HepG2 (cell line): ENCODE results near the gene ZNF217. TPM values are rescaled to one million over a fixed set of nuclear protein-coding genes. Genes with fewer than 3 reads are reported as not detected.
A peak's percentile ranks its signal among the peaks of the same experiment; 100 is the strongest.

Source experiments
- ELF3 ChIP-seq: IDR thresholded peaks from 2 replicates; pipeline ENCODE4 v1.6.1; 2016; ENCODE audit warnings: missing genetic modification reagents, missing compliant biosample characterization
- FOSL2 ChIP-seq: sonication (generic); formaldehyde crosslinking; IDR thresholded peaks from 2 replicates; pipeline ENCODE4 v1.4.0; 2020; ENCODE audit warnings: missing genetic modification reagents
- FOXO1 ChIP-seq: sonication (generic); formaldehyde crosslinking; IDR thresholded peaks from 2 replicates; pipeline ENCODE4 v1.4.0; 2020; ENCODE audit warnings: missing genetic modification reagents
- HMG20A ChIP-seq: IDR thresholded peaks from 2 replicates; pipeline ENCODE4 v1.6.1; 2016; ENCODE audit warnings: borderline replicate concordance
- KLF11 ChIP-seq: IDR thresholded peaks from 2 replicates; pipeline ENCODE4 v1.6.1; 2016; ENCODE audit warnings: missing compliant biosample characterization
- MTF2 ChIP-seq: sonication (generic); formaldehyde crosslinking; IDR thresholded peaks from 2 replicates; pipeline ENCODE4 v1.5.0; 2020; ENCODE audit warnings: missing genetic modification reagents, borderline replicate concordance
- PHB2 ChIP-seq: fragments of 450-650 bp; IDR thresholded peaks from 2 replicates; pipeline ENCODE4 v1.6.1; 2018; ENCODE audit not compliant: partially characterized antibody
- RBM22 ChIP-seq: fragments of 200-400 bp; formaldehyde crosslinking; optimal IDR thresholded peaks from 2 replicates; pipeline ENCODE3; 2017; ENCODE audit warnings: mild to moderate bottlenecking, low read length, moderate library complexity
- SOX5 ChIP-seq: IDR thresholded peaks from 2 replicates; pipeline ENCODE4 v1.6.1; 2016; ENCODE audit warnings: borderline replicate concordance
- TGIF2 ChIP-seq: IDR thresholded peaks from 2 replicates; pipeline ENCODE4 v1.6.1; 2016; ENCODE audit warnings: control low read depth, missing compliant biosample characterization
- TSC22D2 ChIP-seq: sonication (generic); formaldehyde crosslinking; IDR thresholded peaks from 2 replicates; pipeline ENCODE4 v1.5.1; 2020; ENCODE audit warnings: missing genetic modification reagents, mild to moderate bottlenecking, borderline replicate concordance
- ZBTB3 ChIP-seq: sonication (generic); formaldehyde crosslinking; IDR thresholded peaks from 2 replicates; pipeline ENCODE4 v1.4.0; 2020; ENCODE audit warnings: low read depth, mild to moderate bottlenecking, moderate library complexity, missing genetic modification reagents, borderline replicate concordance
- ZIK1 ChIP-seq: sonication (generic); formaldehyde crosslinking; IDR thresholded peaks from 2 replicates; pipeline ENCODE4 v1.5.0; 2020; ENCODE audit warnings: mild to moderate bottlenecking, low read depth, missing genetic modification reagents, borderline replicate concordance
- ZNF605 ChIP-seq: sonication (generic); formaldehyde crosslinking; IDR thresholded peaks from 2 replicates; pipeline ENCODE4 v1.8.0; 2022; ENCODE audit warnings: mild to moderate bottlenecking, missing genetic modification reagents
- ZNF619 ChIP-seq: sonication (generic); formaldehyde crosslinking; IDR thresholded peaks from 2 replicates; pipeline ENCODE4 v1.4.0; 2020; ENCODE audit warnings: mild to moderate bottlenecking, missing genetic modification reagents
- ZNF652 ChIP-seq: IDR thresholded peaks from 2 replicates; pipeline ENCODE4 v1.6.1; 2016; ENCODE audit warnings: low read depth, borderline replicate concordance
- ZNF781 ChIP-seq: sonication (generic); formaldehyde crosslinking; IDR thresholded peaks from 2 replicates; pipeline ENCODE4 v1.5.1; 2020; ENCODE audit warnings: borderline replicate concordance, mild to moderate bottlenecking, missing genetic modification reagents; ENCODE audit errors: not compliant biosample characterization
- polyA plus RNA-seq, 8 experiments: library from polyadenylated mRNA; depleted of rRNA in 3 of 8; stranded (reverse) in 7 of 8; unstranded in 1 of 8; fragments of >200 nt; fragmentation: Illumina TruSeq in 4 of 8; extraction: Trizol in 4 of 8; gene quantifications; 2 replicates each; pipeline versions ENCODE4 v1.2.1 to v1.2.3, GENCODE V29; 2011 to 2016; ENCODE audit warnings: low read depth in 4 of 8, missing spikeins in 1 of 8, mixed read lengths in 1 of 8; ENCODE audit not compliant: insufficient read depth in 1 of 8
- total RNA-seq, 5 experiments: library from RNA; depleted of rRNA; stranded (reverse); fragments of >200 nt; fragmentation: Illumina TruSeq; extraction: Trizol; gene quantifications; 2 replicates each; pipeline ENCODE4 v1.2.3, GENCODE V29; 2016; ENCODE audit warnings: low read depth in 1 of 5
- TF ChIP-seq, protein P1 (sequence below): sonication (generic); formaldehyde crosslinking; IDR thresholded peaks from 2 replicates; pipeline ENCODE4 v1.5.1; 2020; ENCODE audit warnings: mild to moderate bottlenecking, missing genetic modification reagents, borderline replicate concordance
- TF ChIP-seq, protein P2 (sequence below): sonication (generic); formaldehyde crosslinking; IDR thresholded peaks from 2 replicates; pipeline ENCODE4 v1.5.1; 2020; ENCODE audit warnings: mild to moderate bottlenecking, missing genetic modification reagents, moderate library complexity

Gene ZNF217
- total and polyA plus RNA-seq, 2 of the 13 experiments (the other 11 are each of a cell fraction or from before 2014, with no cell fraction given), result 22.3 to 29.8 TPM

DNA sequence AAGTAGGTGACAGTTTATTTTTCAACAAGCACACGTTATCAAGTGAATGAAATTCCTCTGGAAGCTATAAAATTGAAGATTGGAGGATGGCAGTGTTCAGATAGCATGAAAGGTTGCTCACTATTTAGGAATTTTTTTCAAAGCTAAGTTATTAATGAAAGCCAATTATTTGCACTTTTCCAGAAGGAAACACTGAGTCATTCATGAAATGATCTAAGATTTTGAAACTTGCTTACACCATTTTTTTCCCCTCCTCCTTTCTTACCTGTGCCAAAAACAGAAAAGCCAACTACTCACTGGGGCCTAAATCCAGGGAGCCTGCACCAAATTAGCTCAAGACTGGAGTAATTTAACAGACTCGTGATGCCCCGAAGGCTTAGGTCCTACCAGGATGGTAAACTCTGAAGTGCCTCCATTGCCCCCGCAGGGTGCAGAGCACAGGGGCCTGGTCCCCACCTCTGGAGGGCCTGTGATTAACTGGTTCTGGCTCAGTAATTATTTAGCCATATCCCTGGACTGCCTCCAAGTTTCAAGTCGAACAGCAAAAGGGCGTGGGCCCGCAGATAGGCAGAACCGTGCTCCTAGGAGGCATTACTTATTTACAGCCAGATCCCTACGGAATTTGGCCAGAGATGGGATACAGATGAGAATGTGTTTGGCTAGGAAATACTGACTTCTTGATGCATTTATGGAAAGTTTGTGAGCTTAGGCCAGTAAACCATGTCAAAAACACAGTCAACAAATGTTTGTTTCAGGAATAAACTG, 28.0 kb upstream of the ZNF217 start (continued):
- 0 out of 2 replicates have a peak, but pooled peaks have one; percentile 58 for TF ChIP-seq MTF2 (CRISPR knock-in tag)
- TF ChIP-seq, protein P1, sequence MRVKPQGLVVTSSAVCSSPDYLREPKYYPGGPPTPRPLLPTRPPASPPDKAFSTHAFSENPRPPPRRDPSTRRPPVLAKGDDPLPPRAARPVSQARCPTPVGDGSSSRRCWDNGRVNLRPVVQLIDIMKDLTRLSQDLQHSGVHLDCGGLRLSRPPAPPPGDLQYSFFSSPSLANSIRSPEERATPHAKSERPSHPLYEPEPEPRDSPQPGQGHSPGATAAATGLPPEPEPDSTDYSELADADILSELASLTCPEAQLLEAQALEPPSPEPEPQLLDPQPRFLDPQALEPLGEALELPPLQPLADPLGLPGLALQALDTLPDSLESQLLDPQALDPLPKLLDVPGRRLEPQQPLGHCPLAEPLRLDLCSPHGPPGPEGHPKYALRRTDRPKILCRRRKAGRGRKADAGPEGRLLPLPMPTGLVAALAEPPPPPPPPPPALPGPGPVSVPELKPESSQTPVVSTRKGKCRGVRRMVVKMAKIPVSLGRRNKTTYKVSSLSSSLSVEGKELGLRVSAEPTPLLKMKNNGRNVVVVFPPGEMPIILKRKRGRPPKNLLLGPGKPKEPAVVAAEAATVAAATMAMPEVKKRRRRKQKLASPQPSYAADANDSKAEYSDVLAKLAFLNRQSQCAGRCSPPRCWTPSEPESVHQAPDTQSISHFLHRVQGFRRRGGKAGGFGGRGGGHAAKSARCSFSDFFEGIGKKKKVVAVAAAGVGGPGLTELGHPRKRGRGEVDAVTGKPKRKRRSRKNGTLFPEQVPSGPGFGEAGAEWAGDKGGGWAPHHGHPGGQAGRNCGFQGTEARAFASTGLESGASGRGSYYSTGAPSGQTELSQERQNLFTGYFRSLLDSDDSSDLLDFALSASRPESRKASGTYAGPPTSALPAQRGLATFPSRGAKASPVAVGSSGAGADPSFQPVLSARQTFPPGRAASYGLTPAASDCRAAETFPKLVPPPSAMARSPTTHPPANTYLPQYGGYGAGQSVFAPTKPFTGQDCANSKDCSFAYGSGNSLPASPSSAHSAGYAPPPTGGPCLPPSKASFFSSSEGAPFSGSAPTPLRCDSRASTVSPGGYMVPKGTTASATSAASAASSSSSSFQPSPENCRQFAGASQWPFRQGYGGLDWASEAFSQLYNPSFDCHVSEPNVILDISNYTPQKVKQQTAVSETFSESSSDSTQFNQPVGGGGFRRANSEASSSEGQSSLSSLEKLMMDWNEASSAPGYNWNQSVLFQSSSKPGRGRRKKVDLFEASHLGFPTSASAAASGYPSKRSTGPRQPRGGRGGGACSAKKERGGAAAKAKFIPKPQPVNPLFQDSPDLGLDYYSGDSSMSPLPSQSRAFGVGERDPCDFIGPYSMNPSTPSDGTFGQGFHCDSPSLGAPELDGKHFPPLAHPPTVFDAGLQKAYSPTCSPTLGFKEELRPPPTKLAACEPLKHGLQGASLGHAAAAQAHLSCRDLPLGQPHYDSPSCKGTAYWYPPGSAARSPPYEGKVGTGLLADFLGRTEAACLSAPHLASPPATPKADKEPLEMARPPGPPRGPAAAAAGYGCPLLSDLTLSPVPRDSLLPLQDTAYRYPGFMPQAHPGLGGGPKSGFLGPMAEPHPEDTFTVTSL (CRISPR knock-in tag), result peak; percentile 37; the same call in 1 of the 2 replicates
- no peak for TF ChIP-seq PHB2
- no peak for TF ChIP-seq ZIK1 (CRISPR knock-in tag)
- no peak for TF ChIP-seq RBM22
- TF ChIP-seq ZNF605 (CRISPR knock-in tag), result peak; percentile 68
- TF ChIP-seq ZBTB3 (CRISPR knock-in tag), result 0 out of 2 replicates have a peak, but pooled peaks have one; percentile 19
- peak; percentile 44; the same call in 1 of the 2 replicates for TF ChIP-seq HMG20A (CRISPR knock-in tag)
- TF ChIP-seq, protein P2, sequence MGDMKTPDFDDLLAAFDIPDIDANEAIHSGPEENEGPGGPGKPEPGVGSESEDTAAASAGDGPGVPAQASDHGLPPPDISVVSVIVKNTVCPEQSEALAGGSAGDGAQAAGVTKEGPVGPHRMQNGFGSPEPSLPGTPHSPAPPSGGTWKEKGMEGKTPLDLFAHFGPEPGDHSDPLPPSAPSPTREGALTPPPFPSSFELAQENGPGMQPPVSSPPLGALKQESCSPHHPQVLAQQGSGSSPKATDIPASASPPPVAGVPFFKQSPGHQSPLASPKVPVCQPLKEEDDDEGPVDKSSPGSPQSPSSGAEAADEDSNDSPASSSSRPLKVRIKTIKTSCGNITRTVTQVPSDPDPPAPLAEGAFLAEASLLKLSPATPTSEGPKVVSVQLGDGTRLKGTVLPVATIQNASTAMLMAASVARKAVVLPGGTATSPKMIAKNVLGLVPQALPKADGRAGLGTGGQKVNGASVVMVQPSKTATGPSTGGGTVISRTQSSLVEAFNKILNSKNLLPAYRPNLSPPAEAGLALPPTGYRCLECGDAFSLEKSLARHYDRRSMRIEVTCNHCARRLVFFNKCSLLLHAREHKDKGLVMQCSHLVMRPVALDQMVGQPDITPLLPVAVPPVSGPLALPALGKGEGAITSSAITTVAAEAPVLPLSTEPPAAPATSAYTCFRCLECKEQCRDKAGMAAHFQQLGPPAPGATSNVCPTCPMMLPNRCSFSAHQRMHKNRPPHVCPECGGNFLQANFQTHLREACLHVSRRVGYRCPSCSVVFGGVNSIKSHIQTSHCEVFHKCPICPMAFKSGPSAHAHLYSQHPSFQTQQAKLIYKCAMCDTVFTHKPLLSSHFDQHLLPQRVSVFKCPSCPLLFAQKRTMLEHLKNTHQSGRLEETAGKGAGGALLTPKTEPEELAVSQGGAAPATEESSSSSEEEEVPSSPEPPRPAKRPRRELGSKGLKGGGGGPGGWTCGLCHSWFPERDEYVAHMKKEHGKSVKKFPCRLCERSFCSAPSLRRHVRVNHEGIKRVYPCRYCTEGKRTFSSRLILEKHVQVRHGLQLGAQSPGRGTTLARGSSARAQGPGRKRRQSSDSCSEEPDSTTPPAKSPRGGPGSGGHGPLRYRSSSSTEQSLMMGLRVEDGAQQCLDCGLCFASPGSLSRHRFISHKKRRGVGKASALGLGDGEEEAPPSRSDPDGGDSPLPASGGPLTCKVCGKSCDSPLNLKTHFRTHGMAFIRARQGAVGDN (CRISPR knock-in tag), result peak; percentile 49; the same call in 1 of the 2 replicates
- peak; percentile 7; the same call in 1 of the 2 replicates for TF ChIP-seq TGIF2 (CRISPR knock-in tag)
- TF ChIP-seq KLF11 (CRISPR knock-in tag), result 0 out of 2 replicates have a peak, but pooled peaks have one; percentile 33
- 0 out of 2 replicates have a peak, but pooled peaks have one; percentile 52 for TF ChIP-seq ZNF619 (CRISPR knock-in tag)
- TF ChIP-seq SOX5 (CRISPR knock-in tag), result peak; percentile 32; the same call in 1 of the 2 replicates
- TF ChIP-seq TSC22D2, result no peak
- no peak for TF ChIP-seq ZNF781 (CRISPR knock-in tag)
- 0 out of 2 replicates have a peak, but pooled peaks have one; percentile 18 for TF ChIP-seq FOXO1 (CRISPR knock-in tag)
- TF ChIP-seq ZNF652 (CRISPR knock-in tag), result peak; percentile 46; the same call in 1 of the 2 replicates
- TF ChIP-seq FOSL2 (CRISPR knock-in tag), result peak; percentile 24; the same call in 1 of the 2 replicates
- TF ChIP-seq ELF3 (CRISPR knock-in tag), result peak; percentile 39; the same call in 1 of the 2 replicates
